Activated CD8-positive, alpha-beta T cell treated with anti-CD3 and anti-CD28 coated beads for 36 hours (primary cell): Measurements from ENCODE around the gene SLC13A1. TPM values are rescaled to one million over a fixed set of nuclear protein-coding genes. Genes with fewer than 3 reads are reported as not detected.

Source experiments
- ATAC-seq: fragments of 200-7000 bp; cut with Tn5 transposase; one replicate; pipeline ENCODE4 v1.10.0; 2021; ENCODE audit warnings: mild to moderate bottlenecking, moderate library complexity
- CTCF ChIA-PET: fragments of 350-600 bp; sonication (Branson Sonifier 250); formaldehyde crosslinking; loops from one replicate; lab custom pipeline; 2021; ENCODE audit warnings: antibody characterized with exemption; lab: Charles Lee
- POLR2A ChIA-PET: fragments of 350-600 bp; sonication (Branson Sonifier 250); formaldehyde crosslinking; loops from one replicate; lab custom pipeline; 2021; ENCODE audit warnings: antibody characterized with exemption; lab: Charles Lee
- DNase-seq: peaks from one replicate; pipeline ENCODE4 v3.0.0-alpha.2; 2020
- H3K27ac Mint-ChIP-seq: one replicate; pipeline ENCODE4 v1.8.0; 2021; ENCODE audit warnings: mild to moderate bottlenecking, mixed read lengths
- H3K27me3 Mint-ChIP-seq: one replicate; pipeline ENCODE4 v1.8.0; 2021; ENCODE audit warnings: mixed read lengths
- H3K36me3 Mint-ChIP-seq: one replicate; pipeline ENCODE4 v1.8.0; 2021; ENCODE audit warnings: low read depth, mixed read lengths
- H3K4me1 Mint-ChIP-seq: one replicate; pipeline ENCODE4 v1.8.0; 2021; ENCODE audit warnings: low read depth, mixed read lengths
- H3K4me3 Mint-ChIP-seq: one replicate; pipeline ENCODE4 v1.8.0; 2021; ENCODE audit warnings: mild to moderate bottlenecking, moderate library complexity, mixed read lengths
- H3K9me3 Mint-ChIP-seq: one replicate; pipeline ENCODE4 v1.8.0; 2021; ENCODE audit warnings: mixed read lengths
- CTCF ChIP-seq: fragments of 200-600 bp; IDR thresholded peaks from one replicate; pipeline ENCODE4 v1.8.0; 2022; ENCODE audit warnings: antibody characterized with exemption, mild to moderate bottlenecking
- intact Hi-C: fragments of 100-400 bp; cut with micrococcal nuclease; formaldehyde crosslinking; loops from one replicate; pipeline ENCODE4 v1.10.0; 2022
- total RNA-seq, 2 experiments: library from RNA; stranded (reverse); gene quantifications; one replicate each; pipeline ENCODE4 v1.2.3, GENCODE V29; 2021

The SLC13A1 gene
- total RNA-seq, result not detected

GRCh38 chr7:123199883-123200282 is at the start of gene SLC13A1:
TSS of gene SLC13A1 (minus strand) at chr7:123199969. CDS start at chr7:123199946, 23 bp downstream.
- no peaks in the 10 kb centered on the region for H3K27me3 Mint-ChIP-seq
- intact Hi-C loops, result no loop called here

GRCh38 chr7:123244768-123245167 is 45.0 kb upstream of the SLC13A1 start:
- ChIA-PET CTCF (no interaction called here), POLR2A (no interaction called here)
- no peaks in the 10 kb centered on the region for H3K4me1 Mint-ChIP-seq
- peaks cover 1% of the 10 kb centered on the region for H3K9me3 Mint-ChIP-seq
- no peaks in the 10 kb centered on the region for H3K27me3 Mint-ChIP-seq
- H3K36me3 Mint-ChIP-seq, result no peaks in the 10 kb centered on the region
- no peak for ATAC-seq
- intact Hi-C loops, result no loop called here
- no peak overlapping the region for H3K27ac Mint-ChIP-seq
- TF ChIP-seq CTCF, result no peak
- DNase-seq, result no peak
- H3K4me3 Mint-ChIP-seq, result no peak overlapping the region

More at GRCh38 chr7:123199883-123200282, at the start of gene SLC13A1:
- no peak within 1 kb of the TSS for H3K4me3 Mint-ChIP-seq
- no peak for ATAC-seq
- H3K36me3 Mint-ChIP-seq, result no peaks in the 10 kb centered on the region
- H3K27ac Mint-ChIP-seq, result no peak within 1 kb of the TSS
- POLR2A ChIA-PET, result no interaction called here
- no peak for DNase-seq
- no peaks in the 10 kb centered on the region for H3K4me1 Mint-ChIP-seq
- H3K9me3 Mint-ChIP-seq, result no peaks in the 10 kb centered on the region
- CTCF ChIA-PET, result no interaction called here
- no peak for TF ChIP-seq CTCF

GRCh38 chr7:123242467-123243092 is 42.8 kb upstream of the SLC13A1 start:
- ChIA-PET POLR2A (no interaction called here), CTCF (no interaction called here)
- Mint-ChIP-seq H3K9me3 (peaks cover 1% of the 10 kb centered on the region), H3K27ac (no peak overlapping the region), H3K4me1 (no peaks in the 10 kb centered on the region), H3K36me3 (no peaks in the 10 kb centered on the region), H3K27me3 (no peaks in the 10 kb centered on the region), H3K4me3 (no peak overlapping the region)
- intact Hi-C loops, result no loop called here
- DNase-seq (no peak), ATAC-seq (no peak)
- TF ChIP-seq CTCF, result no peak

- H3K4me3 Mint-ChIP-seq, result no peak overlapping the region
- peaks cover 1% of the 10 kb centered on the region for H3K9me3 Mint-ChIP-seq
- ATAC-seq (no peak), DNase-seq (no peak)
- ChIA-PET CTCF (no interaction called here), POLR2A (no interaction called here)
- H3K36me3 Mint-ChIP-seq, result no peaks in the 10 kb centered on the region
- H3K27ac Mint-ChIP-seq, result no peak overlapping the region
- no peak for TF ChIP-seq CTCF
- H3K4me1 Mint-ChIP-seq, result no peaks in the 10 kb centered on the region
- intact Hi-C loops, result no loop called here
- H3K27me3 Mint-ChIP-seq, result no peaks in the 10 kb centered on the region
Measured at GRCh38 chr7:123241809-123242208, 42.0 kb upstream of the SLC13A1 start.

- intact Hi-C loops, result no loop called here
- ChIA-PET POLR2A (no interaction called here), CTCF (no interaction called here)
- TF ChIP-seq CTCF, result no peak
- Mint-ChIP-seq H3K27ac (no peak overlapping the region), H3K9me3 (peaks cover 2% of the 10 kb centered on the region), H3K4me1 (no peaks in the 10 kb centered on the region), H3K36me3 (no peaks in the 10 kb centered on the region), H3K4me3 (no peak overlapping the region), H3K27me3 (no peaks in the 10 kb centered on the region)
- DNase-seq, result no peak
- ATAC-seq, result no peak
Measured at GRCh38 chr7:123231021-123232000, 31.5 kb upstream of the SLC13A1 start.
